ENCODE data around the gene KDM8.

The KDM8 gene

DNA sequence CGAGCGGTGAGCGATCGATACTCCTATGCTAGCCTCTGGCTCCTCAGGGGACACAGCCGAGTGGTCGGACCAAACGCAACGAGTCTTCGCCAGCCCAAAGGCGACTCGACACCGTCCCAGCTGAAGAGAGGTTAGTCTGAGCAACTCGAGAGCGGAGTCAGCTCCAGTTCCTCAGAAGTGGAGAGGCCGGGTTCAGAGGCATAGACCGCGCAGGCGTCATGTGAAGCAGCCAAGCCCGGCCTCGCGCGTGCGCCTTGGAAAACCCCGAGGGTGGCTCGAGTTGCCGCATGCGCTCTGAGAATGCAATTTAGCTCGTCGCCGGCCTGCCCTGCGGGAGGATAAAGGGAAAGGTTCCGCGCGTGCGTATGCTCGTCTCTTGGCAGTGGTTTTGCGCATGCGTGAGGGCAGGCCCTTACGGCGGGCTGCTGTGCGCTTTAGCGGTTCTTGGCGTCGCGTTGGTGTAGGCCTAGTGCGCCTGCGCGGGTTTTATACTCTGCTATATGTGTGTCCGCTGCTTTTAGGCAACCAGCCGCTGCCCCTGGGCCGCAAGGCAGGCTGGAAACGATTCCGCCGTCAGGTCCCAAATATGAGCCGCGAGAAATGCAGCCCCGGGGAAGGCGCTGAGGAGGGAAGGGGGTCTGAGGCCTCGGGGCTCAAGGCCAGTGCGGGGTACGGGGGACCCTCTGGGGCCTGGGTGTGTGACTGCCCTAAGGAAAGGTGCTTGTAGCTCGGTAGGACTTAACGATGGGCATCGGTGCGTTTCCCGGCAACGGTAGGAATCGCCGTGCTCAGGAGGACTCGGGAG is at the start of gene KDM8:
Gene KDM8 (plus strand): TSS at position 20 of the 805 bp plus-strand sequence. CDS start 6,598 bp downstream, outside the sequence.
- DNase-seq, result peak; percentile 99

DNA sequence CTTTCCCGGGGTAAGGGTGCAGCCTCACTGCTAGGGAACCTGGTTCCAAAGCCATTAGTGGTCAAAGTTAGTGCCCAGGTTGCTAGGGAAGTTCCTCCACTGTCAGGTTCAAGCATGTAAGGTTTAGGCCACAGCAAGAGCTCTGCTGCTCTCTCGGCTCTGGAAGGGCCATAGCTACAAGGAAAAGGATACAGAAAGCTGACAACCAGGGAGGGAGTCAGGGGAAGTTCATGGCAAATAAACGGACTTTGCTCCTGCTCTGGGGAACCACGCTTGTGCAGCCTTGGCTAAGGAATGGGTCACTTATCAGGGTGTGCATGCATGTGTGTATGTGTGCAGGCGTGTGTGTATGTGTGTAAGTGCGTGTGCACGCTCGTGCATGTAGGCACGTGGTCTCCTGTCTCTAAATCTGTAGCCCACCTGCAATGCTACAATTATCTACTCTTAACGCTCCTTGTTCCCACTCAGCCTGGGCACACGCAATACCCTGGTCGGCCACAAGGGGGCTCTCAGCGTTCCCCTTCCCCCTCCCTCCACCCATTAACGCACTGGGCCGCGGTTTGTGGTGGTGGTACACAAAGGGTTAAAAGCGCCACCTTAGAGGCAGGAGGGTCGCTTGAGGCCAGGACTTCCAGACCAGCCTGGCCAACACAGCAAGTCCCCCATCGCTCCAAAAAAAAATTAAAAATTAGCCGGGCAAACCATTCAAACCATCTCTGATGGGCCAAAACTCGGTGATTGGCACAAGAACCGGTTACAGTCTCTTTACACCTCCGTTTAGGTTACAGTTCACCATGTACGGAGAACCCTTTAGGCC is 48.4 kb upstream of the KDM8 start:
- peak; percentile 16 for DNase-seq

GRCh38 chr16:27156579-27156978 is 46.7 kb upstream of the KDM8 start:
- no peak for DNase-seq

- no peak for DNase-seq
Observed at GRCh38 chr16:27161398-27161797, 41.9 kb upstream of the KDM8 start.

DNA sequence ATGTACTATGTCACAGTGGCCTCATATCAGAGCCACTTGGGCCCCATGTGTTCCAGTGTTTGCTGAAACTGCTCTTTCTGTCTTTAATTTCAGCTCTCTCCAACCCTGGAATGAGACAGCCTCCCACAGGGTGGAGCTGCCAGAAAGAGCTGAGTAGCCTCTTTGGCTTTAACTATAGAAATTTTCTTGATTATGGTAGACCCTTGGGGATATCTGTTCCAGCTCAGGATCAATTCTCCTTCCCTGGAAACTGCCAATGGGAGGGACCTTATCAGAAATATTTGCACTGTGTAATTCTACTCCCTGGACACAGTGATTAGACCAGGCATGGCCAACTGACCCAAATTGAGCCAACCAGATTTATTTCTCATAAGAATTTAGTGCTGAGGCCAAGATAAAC is 39.0 kb upstream of the KDM8 start:
- no peak for DNase-seq

- no peak for DNase-seq
Observed at GRCh38 chr16:27165576-27165975, 37.8 kb upstream of the KDM8 start.

GRCh38 chr16:27168790-27169189 is 34.5 kb upstream of the KDM8 start:
- DNase-seq, result no peak

- peak; percentile 30 for DNase-seq
Observed at GRCh38 chr16:27169511-27170071, 33.7 kb upstream of the KDM8 start.

DNA sequence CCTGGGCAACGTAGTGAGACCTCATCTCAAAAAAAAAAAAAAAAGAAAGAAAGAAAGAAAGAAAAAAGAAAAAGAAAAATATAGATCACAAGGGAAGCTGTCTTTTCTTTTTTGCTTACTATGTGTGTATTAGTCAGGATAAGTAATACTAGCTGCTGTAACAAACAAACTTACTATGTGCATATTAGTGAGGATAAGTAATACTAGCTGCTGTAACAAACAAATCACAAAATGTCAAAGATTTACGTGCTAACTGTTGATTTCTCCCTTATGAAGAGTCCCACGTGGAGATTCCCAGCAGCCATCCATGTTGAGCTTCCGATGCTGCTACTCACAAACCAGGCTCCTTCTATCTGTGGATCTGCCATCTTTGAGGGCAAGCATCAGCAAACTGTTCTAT is 31.7 kb upstream of the KDM8 start:
- no peak for DNase-seq

- DNase-seq, result no peak
Observed at GRCh38 chr16:27174007-27174406, 29.3 kb upstream of the KDM8 start.

- DNase-seq, result no peak
Observed at GRCh38 chr16:27174798-27175197, 28.5 kb upstream of the KDM8 start.

GRCh38 chr16:27175888-27176287 is 27.4 kb upstream of the KDM8 start:
- no peak for DNase-seq

- no peak for DNase-seq
Observed at GRCh38 chr16:27177031-27177774, 26.1 kb upstream of the KDM8 start.

DNA sequence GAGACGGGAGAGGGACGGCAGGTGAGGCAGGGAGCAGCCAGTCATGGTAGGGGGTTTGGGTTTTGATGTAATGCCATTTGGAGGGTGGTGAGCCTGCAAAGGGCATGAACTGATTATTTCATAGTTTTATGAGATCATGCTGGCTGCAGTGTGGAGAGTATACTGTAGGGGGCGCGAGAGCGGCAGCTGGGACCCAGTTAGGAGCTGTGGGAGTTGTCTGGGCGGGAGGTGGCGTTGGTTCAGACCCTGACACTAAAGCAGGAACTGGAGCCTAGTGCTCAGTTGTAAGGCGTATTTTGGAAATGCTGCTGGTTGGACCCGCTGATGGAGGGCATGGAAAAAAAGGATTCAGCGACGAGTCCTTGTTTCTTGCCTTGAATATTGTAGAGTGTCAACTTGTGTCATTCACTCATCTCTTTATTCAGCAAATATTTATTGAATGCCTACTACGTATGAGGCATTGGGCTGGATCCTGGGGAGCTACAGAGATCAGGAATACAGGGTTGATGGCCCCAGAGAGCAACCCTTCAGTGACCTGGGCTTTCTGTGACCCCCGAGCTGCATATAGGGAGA is 23.7 kb upstream of the KDM8 start:
- DNase-seq, result no peak

DNA sequence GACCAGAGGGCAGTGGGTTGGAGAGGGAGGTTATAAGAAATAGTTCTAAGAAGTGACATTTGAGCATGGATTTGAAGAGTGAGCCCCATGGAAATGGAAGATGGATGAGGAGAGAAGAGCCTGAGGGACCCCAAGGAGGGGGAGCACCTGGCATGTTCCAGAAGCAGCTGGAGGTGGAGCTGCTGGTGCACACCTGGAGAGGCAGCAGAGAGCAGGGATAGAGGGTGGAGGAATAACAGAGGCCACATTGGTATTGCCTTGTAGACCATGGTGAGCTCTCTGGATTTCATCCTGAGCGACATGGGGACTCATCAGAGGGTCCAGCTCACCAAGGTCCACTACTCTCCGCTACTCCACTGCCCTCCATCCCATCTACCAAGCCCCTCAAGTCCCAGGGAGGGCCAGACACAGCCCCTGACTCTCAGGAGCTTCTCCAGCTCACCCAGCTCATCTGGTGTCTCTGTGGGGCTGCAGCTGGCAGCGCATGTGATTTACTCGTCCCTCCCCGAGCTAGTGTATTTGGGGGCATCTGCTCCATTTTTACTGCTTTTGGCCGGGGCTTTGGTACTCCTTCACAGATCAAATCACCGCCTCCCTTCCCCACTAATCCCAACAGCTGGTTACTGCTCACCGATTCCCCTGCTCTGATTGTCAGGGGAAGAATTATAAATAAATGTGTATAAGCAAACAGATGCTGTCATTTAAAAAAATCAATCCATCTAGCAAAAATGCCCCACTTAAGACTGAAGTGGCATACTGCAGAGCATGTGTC is 22.1 kb upstream of the KDM8 start:
- DNase-seq, result no peak

DNA sequence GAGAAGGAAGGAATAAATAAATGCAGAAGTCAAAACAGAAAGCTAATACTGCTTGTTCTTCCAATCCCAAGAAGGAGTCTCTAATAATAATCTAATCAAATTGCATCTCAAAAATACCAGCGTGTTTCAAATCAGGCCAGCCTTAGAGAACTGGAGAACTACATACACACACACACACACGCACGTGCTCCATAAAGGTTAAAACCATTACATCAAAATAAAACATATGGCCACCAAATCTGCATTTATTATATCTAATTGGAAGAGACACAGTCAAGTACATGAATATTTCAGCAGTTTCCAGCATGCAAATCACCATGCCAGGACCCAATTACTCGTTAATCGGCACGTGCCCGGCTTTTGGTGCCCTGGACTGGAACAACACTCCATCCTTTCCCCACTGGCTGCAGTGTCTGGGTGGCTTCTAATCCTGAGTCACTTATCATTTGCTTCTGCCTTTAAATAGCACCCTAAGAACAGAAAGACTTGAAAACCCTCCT is 20.4 kb upstream of the KDM8 start:
- no peak for DNase-seq

GRCh38 chr16:27185776-27186130 is 17.6 kb upstream of the KDM8 start:
- no peak for DNase-seq

GRCh38 chr16:27188633-27189032 is 14.7 kb upstream of the KDM8 start:
- no peak for DNase-seq

GRCh38 chr16:27189335-27189972 is 13.9 kb upstream of the KDM8 start:
- no peak for DNase-seq

- DNase-seq, result no peak
Observed at GRCh38 chr16:27190316-27190871, 12.9 kb upstream of the KDM8 start.

GRCh38 chr16:27191352-27191924 is 11.9 kb upstream of the KDM8 start:
- DNase-seq, result no peak
